Measurements from ENCODE around the gene STAC3. TPM values are rescaled to one million over a fixed set of nuclear protein-coding genes. Genes with fewer than 3 reads are reported as not detected.

Gene STAC3
- total RNA-seq, 2 donors from 2014 or later, result 0.27 to 0.56 TPM

DNA sequence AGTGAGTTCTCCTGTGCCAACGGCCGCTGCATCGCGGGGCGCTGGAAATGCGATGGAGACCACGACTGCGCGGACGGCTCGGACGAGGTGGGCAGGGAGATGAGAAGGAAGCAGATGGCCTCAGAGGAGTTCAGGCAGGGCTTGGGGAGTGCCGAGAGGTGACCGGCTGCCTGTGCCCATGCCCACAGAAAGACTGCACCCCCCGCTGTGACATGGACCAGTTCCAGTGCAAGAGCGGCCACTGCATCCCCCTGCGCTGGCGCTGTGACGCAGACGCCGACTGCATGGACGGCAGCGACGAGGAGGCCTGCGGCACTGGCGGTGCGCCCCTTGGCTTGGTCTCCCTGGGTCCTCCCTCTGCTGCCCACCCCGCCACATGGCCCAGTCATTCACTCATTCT is 47.8 kb downstream of the STAC3 start:
- H3K4me3 ChIP-seq, result no peak overlapping the region
- no peaks in the 10 kb centered on the region for H3K27me3 ChIP-seq (replicated peaks; ENCODE audit: insufficient read depth)
- no peak for ATAC-seq (ENCODE audit: insufficient number of reproducible peaks, low FRiP score, low read depth)
- no peak overlapping the region for H3K27ac ChIP-seq
- H3K9me3 ChIP-seq, result no peaks in the 10 kb centered on the region
- DNase-seq (ENCODE audit: low spot score), result no peak
- peaks cover 0 to 3% of the 10 kb centered on the region in 2 donors for H3K4me1 ChIP-seq (ENCODE audit: control insufficient read depth in 1 of 2, low read depth in 2 of 2)
- peaks cover 95% of the 10 kb centered on the region for H3K36me3 ChIP-seq
- TF ChIP-seq, protein P1, sequence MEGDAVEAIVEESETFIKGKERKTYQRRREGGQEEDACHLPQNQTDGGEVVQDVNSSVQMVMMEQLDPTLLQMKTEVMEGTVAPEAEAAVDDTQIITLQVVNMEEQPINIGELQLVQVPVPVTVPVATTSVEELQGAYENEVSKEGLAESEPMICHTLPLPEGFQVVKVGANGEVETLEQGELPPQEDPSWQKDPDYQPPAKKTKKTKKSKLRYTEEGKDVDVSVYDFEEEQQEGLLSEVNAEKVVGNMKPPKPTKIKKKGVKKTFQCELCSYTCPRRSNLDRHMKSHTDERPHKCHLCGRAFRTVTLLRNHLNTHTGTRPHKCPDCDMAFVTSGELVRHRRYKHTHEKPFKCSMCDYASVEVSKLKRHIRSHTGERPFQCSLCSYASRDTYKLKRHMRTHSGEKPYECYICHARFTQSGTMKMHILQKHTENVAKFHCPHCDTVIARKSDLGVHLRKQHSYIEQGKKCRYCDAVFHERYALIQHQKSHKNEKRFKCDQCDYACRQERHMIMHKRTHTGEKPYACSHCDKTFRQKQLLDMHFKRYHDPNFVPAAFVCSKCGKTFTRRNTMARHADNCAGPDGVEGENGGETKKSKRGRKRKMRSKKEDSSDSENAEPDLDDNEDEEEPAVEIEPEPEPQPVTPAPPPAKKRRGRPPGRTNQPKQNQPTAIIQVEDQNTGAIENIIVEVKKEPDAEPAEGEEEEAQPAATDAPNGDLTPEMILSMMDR (IDR thresholded peaks at IDR 0.05), result no peak

DNA sequence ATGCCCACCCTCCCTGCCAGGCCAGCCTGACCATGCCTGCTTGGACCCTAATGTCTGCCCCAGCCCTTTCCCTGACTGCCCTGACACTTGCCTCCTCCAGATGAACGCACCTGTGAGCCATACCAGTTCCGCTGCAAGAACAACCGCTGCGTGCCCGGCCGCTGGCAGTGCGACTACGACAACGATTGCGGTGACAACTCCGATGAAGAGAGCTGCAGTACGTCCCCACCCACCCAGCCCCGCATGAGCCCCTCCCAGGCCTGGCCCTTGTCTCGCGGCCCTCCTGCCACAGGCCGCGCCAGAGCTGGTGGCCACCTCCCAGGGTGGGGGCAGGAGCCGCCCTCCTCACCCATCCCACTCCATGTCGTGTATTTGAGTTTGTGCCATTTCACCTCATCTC is 48.7 kb downstream of the STAC3 start:
- H3K36me3 ChIP-seq, result peaks cover 95% of the 10 kb centered on the region
- H3K4me3 ChIP-seq, result no peak overlapping the region
- TF ChIP-seq, protein P1 (IDR thresholded peaks at IDR 0.05), result no peak
- ATAC-seq (ENCODE audit: insufficient number of reproducible peaks, low FRiP score, low read depth) (no peak), DNase-seq (ENCODE audit: low spot score) (no peak)
- H3K27ac ChIP-seq, result no peak overlapping the region
- no peaks in the 10 kb centered on the region for H3K27me3 ChIP-seq (replicated peaks; ENCODE audit: insufficient read depth)
- H3K4me1 ChIP-seq (ENCODE audit: control insufficient read depth in 1 of 2, low read depth in 2 of 2), result no peaks in the 10 kb centered on the region
- H3K9me3 ChIP-seq, result no peaks in the 10 kb centered on the region

DNA sequence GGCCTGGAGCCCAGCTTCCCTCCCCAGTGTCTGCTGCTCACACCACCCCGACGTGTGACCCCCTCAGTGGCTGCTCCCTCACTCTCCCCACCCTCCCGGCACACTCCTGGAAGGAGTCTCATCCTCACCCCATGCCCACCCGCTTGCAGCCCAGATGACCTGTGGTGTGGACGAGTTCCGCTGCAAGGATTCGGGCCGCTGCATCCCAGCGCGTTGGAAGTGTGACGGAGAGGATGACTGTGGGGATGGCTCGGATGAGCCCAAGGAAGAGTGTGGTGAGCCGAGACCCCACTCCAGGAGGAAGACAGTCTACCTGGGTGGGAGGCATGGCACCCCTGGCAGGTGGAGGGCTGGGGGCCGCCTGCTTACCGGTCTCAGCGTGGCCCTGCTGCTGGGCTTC is 49.4 kb downstream of the STAC3 start:
- ATAC-seq (ENCODE audit: insufficient number of reproducible peaks, low FRiP score, low read depth) (no peak), DNase-seq (ENCODE audit: low spot score) (no peak)
- TF ChIP-seq, protein P1 (IDR thresholded peaks at IDR 0.05), result no peak
- H3K27ac ChIP-seq, result no peak overlapping the region
- no peaks in the 10 kb centered on the region for H3K9me3 ChIP-seq
- H3K4me3 ChIP-seq, result no peak overlapping the region
- peaks cover 97% of the 10 kb centered on the region for H3K36me3 ChIP-seq
- H3K27me3 ChIP-seq (replicated peaks; ENCODE audit: insufficient read depth), result no peaks in the 10 kb centered on the region
- H3K4me1 ChIP-seq (ENCODE audit: control insufficient read depth in 1 of 2, low read depth in 2 of 2), result no peaks in the 10 kb centered on the region

DNA sequence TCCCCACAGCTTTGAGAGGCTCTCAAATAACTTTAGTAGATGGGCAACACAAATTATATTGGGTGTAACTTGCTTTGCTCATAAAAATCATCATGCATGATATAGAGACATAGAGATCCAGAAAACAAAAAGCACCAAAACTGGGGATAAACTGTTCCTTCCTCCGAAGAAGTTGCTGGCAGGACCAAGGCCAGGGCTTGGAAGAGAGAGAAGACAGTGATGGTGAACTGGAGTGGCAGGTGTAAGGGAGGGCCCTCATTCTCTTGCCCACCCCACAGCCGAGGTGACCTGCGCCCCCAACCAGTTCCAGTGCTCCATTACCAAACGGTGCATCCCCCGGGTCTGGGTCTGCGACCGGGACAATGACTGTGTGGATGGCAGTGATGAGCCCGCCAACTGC is 49.8 kb downstream of the STAC3 start:
- Histone ChIP-seq H3K9me3 (no peaks in the 10 kb centered on the region), H3K27me3 (replicated peaks; ENCODE audit: insufficient read depth) (no peaks in the 10 kb centered on the region), H3K4me1 (ENCODE audit: control insufficient read depth in 1 of 2, low read depth in 2 of 2) (no peaks in the 10 kb centered on the region), H3K4me3 (no peak overlapping the region), H3K36me3 (peaks cover 97% of the 10 kb centered on the region), H3K27ac (no peak overlapping the region)
- DNase-seq (ENCODE audit: low spot score) (no peak), ATAC-seq (ENCODE audit: insufficient number of reproducible peaks, low FRiP score, low read depth) (no peak)
- TF ChIP-seq, protein P1 (IDR thresholded peaks at IDR 0.05), result no peak

DNA sequence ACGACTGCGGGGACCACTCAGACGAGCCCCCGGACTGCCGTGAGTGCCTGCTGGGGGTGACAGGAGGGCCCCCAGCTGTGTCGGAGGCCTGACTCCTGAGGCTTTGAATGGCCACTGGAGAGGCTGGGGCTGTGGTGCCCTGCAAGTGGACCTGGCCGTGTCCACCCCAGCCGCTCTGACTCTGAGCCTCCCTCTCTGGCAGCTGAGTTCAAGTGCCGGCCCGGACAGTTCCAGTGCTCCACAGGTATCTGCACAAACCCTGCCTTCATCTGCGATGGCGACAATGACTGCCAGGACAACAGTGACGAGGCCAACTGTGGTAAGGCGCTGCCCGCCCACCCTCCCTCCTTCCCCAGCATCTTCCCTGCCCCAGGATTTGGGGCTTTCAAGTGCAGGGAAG is 50.5 kb downstream of the STAC3 start:
- H3K4me1 ChIP-seq (ENCODE audit: control insufficient read depth in 1 of 2, low read depth in 2 of 2), result no peaks in the 10 kb centered on the region
- H3K4me3 ChIP-seq, result no peak overlapping the region
- peaks cover 97% of the 10 kb centered on the region for H3K36me3 ChIP-seq
- no peaks in the 10 kb centered on the region for H3K27me3 ChIP-seq (replicated peaks; ENCODE audit: insufficient read depth)
- H3K9me3 ChIP-seq, result no peaks in the 10 kb centered on the region
- ATAC-seq (ENCODE audit: insufficient number of reproducible peaks, low FRiP score, low read depth) (no peak), DNase-seq (ENCODE audit: low spot score) (no peak)
- no peak overlapping the region for H3K27ac ChIP-seq
- TF ChIP-seq, protein P1 (IDR thresholded peaks at IDR 0.05), result no peak
